DOHH2 (cell line): ENCODE results near the gene MED13L.

Experiments used
- EZH2phosphoT487 ChIP-seq: fragments of 200-600 bp; sonication (generic); IDR thresholded peaks from 2 replicates; pipeline ENCODE4 v1.6.1; 2017; ENCODE audit warnings: borderline replicate concordance, mild to moderate bottlenecking, antibody characterized with exemption, low read length, moderate library complexity, mixed read lengths
- TF ChIP-seq, protein P1 (sequence below): fragments of 200-600 bp; sonication (generic); IDR thresholded peaks from one replicate; pipeline ENCODE4 v1.5.1; 2014; ENCODE audit warnings: antibody characterized with exemption, mild to moderate bottlenecking, low read depth, low read length; ENCODE audit not compliant: poor library complexity, severe bottlenecking

DNA sequence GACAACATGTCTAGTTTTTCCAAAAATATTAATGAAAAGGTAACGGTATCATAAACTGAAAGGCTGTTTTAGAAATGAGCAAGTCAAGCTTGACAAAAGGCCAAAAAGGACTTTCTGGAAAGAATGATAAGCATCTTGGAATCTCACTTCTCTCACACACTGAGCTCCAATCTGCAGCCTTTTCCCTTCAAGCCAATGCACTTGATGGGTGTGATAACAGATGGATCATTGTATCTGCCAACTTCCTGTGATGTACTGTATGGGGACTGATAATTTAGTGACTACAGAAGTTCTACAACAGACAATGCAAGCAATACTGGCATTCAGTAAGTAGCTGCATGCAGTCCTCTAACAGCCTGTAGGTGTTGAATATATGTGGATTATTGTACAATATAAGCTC, 147.1 kb downstream of the MED13L start:
- TF ChIP-seq, protein P1, sequence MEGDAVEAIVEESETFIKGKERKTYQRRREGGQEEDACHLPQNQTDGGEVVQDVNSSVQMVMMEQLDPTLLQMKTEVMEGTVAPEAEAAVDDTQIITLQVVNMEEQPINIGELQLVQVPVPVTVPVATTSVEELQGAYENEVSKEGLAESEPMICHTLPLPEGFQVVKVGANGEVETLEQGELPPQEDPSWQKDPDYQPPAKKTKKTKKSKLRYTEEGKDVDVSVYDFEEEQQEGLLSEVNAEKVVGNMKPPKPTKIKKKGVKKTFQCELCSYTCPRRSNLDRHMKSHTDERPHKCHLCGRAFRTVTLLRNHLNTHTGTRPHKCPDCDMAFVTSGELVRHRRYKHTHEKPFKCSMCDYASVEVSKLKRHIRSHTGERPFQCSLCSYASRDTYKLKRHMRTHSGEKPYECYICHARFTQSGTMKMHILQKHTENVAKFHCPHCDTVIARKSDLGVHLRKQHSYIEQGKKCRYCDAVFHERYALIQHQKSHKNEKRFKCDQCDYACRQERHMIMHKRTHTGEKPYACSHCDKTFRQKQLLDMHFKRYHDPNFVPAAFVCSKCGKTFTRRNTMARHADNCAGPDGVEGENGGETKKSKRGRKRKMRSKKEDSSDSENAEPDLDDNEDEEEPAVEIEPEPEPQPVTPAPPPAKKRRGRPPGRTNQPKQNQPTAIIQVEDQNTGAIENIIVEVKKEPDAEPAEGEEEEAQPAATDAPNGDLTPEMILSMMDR = no peak
- TF ChIP-seq EZH2phosphoT487 = no peak
